Skeletal muscle tissue (tissue), 4 donors: Measurements from ENCODE around the gene AOAH. TPM values are rescaled to one million over a fixed set of nuclear protein-coding genes. Genes with fewer than 3 reads are reported as not detected.

ENCODE experiments used
- H3K27ac ChIP-seq: one replicate; pipeline ENCODE4 v1.7.0; 2013; ENCODE audit warnings: mild to moderate bottlenecking, low read depth, low read length, inconsistent platforms
- H3K27me3 ChIP-seq, 3 donors: one replicate each; pipeline ENCODE4 v1.7.0; 2013; ENCODE audit warnings: low read length in 3 of 3; ENCODE audit not compliant: control insufficient read depth in 3 of 3, insufficient read depth in 3 of 3
- H3K36me3 ChIP-seq, 3 donors: one replicate each; pipeline ENCODE4 v1.7.0; 2013; ENCODE audit warnings: low read length in 3 of 3; ENCODE audit not compliant: control insufficient read depth in 3 of 3, insufficient read depth in 3 of 3
- H3K4me1 ChIP-seq, 3 donors: one replicate each; pipeline ENCODE4 v1.7.0; 2013; ENCODE audit warnings: low read length in 3 of 3, mild to moderate bottlenecking in 3 of 3; ENCODE audit not compliant: control insufficient read depth in 3 of 3, insufficient read depth in 3 of 3
- H3K4me3 ChIP-seq, 3 donors: one replicate each; pipeline ENCODE4 v1.7.0; 2013; ENCODE audit warnings: low read length in 3 of 3
- H3K9ac ChIP-seq, 3 donors: one replicate each; pipeline ENCODE4 v1.7.0; 2013; ENCODE audit warnings: low read length in 3 of 3, mild to moderate bottlenecking in 3 of 3, moderate library complexity in 2 of 3, low read depth in 1 of 3
- H3K9me3 ChIP-seq, 3 donors: one replicate each; pipeline ENCODE4 v1.7.0; 2013; ENCODE audit warnings: low read length in 3 of 3; ENCODE audit not compliant: control insufficient read depth in 3 of 3
- total RNA-seq: library from RNA; depleted of rRNA; stranded (reverse); fragments of >200 nt; gene quantifications from one replicate; pipeline ENCODE4 v1.2.3, GENCODE V29; 2014
- donor health status: Osteomylitis.

Gene AOAH
- total RNA-seq, 1 donor from 2014 or later, result 5.2 TPM

GRCh38 chr7:36545291-36545690 lies 179.0 kb downstream of the AOAH start:
- no peaks in the 10 kb centered on the region for H3K36me3 ChIP-seq
- no peak overlapping the region for H3K4me3 ChIP-seq
- no peak overlapping the region for H3K27ac ChIP-seq
- H3K9me3 ChIP-seq, result no peaks in the 10 kb centered on the region
- no peaks in the 10 kb centered on the region for H3K27me3 ChIP-seq
- H3K4me1 ChIP-seq, result no peaks in the 10 kb centered on the region
- no peak overlapping the region for H3K9ac ChIP-seq

DNA sequence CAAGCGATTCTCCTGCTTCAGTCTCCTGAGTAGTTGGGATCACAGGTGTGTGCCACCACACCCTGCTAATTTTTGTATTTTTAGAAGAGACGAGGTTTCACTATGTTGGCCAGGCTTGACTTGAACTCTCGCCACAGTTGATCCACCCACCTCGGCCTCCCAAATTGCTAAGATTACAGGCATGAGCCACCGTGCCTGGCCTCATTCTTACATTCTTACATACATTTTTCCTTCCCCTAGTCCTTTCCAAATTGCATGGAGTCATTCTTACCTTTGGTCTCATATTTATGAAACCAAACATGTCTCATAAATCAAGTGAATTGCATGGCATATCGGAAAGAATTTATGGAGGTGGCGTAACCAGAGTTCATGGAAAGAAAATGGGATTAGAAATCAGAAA lies 186.2 kb downstream of the AOAH start:
- H3K4me3 ChIP-seq, result no peak overlapping the region
- H3K27ac ChIP-seq, result no peak overlapping the region
- no peaks in the 10 kb centered on the region for H3K4me1 ChIP-seq
- no peaks in the 10 kb centered on the region for H3K36me3 ChIP-seq
- H3K9me3 ChIP-seq, result no peaks in the 10 kb centered on the region
- H3K27me3 ChIP-seq, result no peaks in the 10 kb centered on the region
- H3K9ac ChIP-seq, result no peak overlapping the region

- Histone ChIP-seq H3K27me3 (no peaks in the 10 kb centered on the region), H3K27ac (no peak overlapping the region), H3K9me3 (no peaks in the 10 kb centered on the region), H3K4me1 (no peaks in the 10 kb centered on the region), H3K36me3 (no peaks in the 10 kb centered on the region), H3K4me3 (no peak overlapping the region), H3K9ac (no peak overlapping the region)
These were observed 188.2 kb downstream of the AOAH start for GRCh38 chr7:36535866-36536664.

GRCh38 chr7:36533717-36534116 lies 190.6 kb downstream of the AOAH start:
- Histone ChIP-seq H3K36me3 (no peaks in the 10 kb centered on the region), H3K4me1 (no peaks in the 10 kb centered on the region), H3K9ac (no peak overlapping the region), H3K4me3 (no peak overlapping the region), H3K27me3 (no peaks in the 10 kb centered on the region), H3K9me3 (no peaks in the 10 kb centered on the region), H3K27ac (no peak overlapping the region)

GRCh38 chr7:36532981-36533499 lies 191.3 kb downstream of the AOAH start:
- no peak overlapping the region for H3K4me3 ChIP-seq

DNA sequence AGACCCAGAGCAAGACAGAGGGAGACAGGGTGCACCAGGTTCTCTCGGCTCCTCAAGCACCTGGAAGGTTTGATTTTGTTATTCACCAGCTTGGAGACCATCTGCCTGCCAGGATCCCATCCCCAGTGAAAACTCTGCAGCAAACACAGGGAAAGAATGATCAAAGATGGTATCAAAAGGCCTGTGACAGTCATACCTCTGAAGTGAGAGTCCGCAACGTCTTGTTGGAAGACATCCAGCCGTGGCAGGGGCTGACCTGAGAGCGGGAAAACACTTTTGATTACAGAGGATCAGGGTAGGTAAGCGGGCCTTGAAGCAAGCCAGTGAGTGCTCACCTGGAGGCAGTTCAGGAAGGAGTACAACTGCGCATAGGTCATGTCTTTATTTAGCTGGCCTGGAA lies 192.3 kb downstream of the AOAH start:
- no peaks in the 10 kb centered on the region for H3K4me1 ChIP-seq

More at GRCh38 chr7:36532981-36533499, 191.3 kb downstream of the AOAH start:
- Histone ChIP-seq H3K4me1 (no peaks in the 10 kb centered on the region), H3K9me3 (no peaks in the 10 kb centered on the region), H3K27me3 (no peaks in the 10 kb centered on the region), H3K27ac (no peak overlapping the region), H3K9ac (no peak overlapping the region), H3K36me3 (no peaks in the 10 kb centered on the region)

GRCh38 chr7:36530456-36530855 lies 193.8 kb downstream of the AOAH start:
- no peak overlapping the region for H3K4me3 ChIP-seq
- H3K27ac ChIP-seq, result no peak overlapping the region
- no peaks in the 10 kb centered on the region for H3K36me3 ChIP-seq
- H3K9ac ChIP-seq, result no peak overlapping the region
- H3K27me3 ChIP-seq, result no peaks in the 10 kb centered on the region
- H3K9me3 ChIP-seq, result no peaks in the 10 kb centered on the region
- no peaks in the 10 kb centered on the region for H3K4me1 ChIP-seq

More for the DNA sequence above, 192.3 kb downstream of the AOAH start:
- Histone ChIP-seq H3K36me3 (no peaks in the 10 kb centered on the region), H3K27me3 (no peaks in the 10 kb centered on the region), H3K4me3 (no peak overlapping the region), H3K27ac (no peak overlapping the region), H3K9me3 (no peaks in the 10 kb centered on the region), H3K9ac (no peak overlapping the region)

DNA sequence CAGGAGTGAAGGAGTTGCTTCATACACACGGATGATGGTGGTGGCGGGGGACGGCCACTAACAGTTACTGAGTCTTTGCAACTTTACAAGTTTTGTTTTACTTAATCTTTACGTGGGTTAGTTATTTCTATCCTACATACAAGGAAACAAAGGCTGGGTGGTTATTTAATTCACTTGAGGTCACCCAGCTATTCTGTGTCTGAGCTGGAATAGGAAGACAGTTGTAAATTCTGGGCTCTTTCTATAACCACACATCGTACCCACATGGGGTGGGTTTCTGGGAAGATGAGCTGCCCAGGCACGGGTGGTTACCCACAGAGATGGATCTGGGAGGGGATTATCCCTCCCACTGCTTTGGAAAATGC lies 196.8 kb downstream of the AOAH start:
- no peak overlapping the region for H3K4me3 ChIP-seq
- H3K9me3 ChIP-seq, result no peaks in the 10 kb centered on the region
- no peak overlapping the region for H3K9ac ChIP-seq
- no peaks in the 10 kb centered on the region for H3K4me1 ChIP-seq
- H3K27me3 ChIP-seq, result no peaks in the 10 kb centered on the region
- no peak overlapping the region for H3K27ac ChIP-seq
- H3K36me3 ChIP-seq, result no peaks in the 10 kb centered on the region

DNA sequence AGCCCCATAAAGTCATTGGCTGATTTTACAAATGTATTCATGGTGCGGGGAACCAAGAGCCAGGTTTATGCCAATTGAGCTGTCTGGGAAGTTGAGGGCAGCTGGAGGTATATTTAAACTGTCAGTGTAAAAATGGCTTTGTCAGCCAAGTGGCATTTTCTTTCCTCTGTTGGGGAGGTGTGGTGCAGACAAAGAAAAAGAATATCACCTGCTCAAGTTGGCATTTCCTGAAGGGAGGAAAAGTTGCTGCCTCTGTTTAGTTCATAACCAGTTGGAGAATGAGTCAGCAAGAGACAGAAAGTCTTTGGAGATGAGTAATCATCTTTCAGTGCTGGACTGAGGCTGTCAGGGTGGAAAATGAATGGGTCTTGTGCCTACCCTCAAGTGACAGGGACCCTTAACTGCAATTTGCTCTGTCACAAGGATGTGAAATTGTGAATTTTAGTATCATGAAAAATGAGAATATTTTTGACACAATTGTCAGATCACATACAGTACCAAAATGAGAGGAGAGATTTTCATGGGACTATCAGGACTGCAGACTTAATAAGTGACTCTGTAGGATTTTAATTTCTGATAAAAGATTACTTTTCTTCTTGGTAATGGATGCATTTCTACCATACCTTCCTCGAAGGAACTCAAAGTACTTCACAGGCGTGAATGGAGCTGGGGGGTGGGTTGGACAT lies 197.3 kb downstream of the AOAH start:
- Histone ChIP-seq H3K27me3 (no peaks in the 10 kb centered on the region), H3K4me1 (no peaks in the 10 kb centered on the region), H3K9me3 (no peaks in the 10 kb centered on the region), H3K9ac (no peak overlapping the region), H3K36me3 (no peaks in the 10 kb centered on the region), H3K27ac (no peak overlapping the region), H3K4me3 (no peak overlapping the region)

- no peaks in the 10 kb centered on the region for H3K27me3 ChIP-seq
- H3K4me3 ChIP-seq, result no peak overlapping the region
- H3K27ac ChIP-seq, result no peak overlapping the region
- H3K9ac ChIP-seq, result no peak overlapping the region
- H3K4me1 ChIP-seq, result no peaks in the 10 kb centered on the region
- H3K36me3 ChIP-seq, result no peaks in the 10 kb centered on the region
- no peaks in the 10 kb centered on the region for H3K9me3 ChIP-seq
These were observed 200.8 kb downstream of the AOAH start for GRCh38 chr7:36523371-36524101.
